HG02884 (cell line): Measurements from ENCODE around the gene UNC5B.
"Not testable (repeated sequence)": the region's sequence is repeated elsewhere in the genome, so short reads cannot be mapped to it uniquely, and the experiment has no call there.

Source experiments
- ATAC-seq: cut with Tn5 transposase; IDR thresholded peaks from one replicate; pipeline ENCODE4 v1.9.1; 2021; ENCODE audit warnings: mild to moderate bottlenecking, moderate library complexity; ENCODE audit not compliant: unreplicated experiment

Gene UNC5B

DNA sequence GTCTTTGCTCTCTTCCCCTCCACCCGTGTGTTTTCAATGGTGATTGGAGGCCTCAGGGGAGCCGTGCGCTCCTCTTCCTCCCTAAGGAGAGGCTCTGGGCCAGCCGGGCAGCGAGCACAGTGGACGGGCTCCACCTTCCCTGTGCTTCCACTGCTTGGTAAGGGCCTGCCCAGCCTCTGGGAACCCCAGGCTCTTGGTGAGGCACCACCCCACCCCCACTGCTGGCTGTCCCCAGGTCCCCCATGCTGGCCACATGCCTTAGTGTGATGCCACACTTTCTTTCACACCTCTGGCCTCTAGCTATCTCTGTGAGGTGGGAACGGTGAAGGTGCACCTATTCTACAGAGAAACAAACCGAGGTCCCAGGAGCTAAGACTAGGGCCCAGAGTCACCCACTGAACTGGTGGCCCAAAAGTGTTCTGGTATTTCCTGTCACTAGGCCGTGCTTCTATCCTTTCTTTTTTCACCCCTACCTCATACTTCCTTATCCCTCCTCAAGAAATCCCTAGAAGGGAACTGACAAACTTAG is 53.3 kb downstream of the UNC5B start:
- no peak for ATAC-seq

DNA sequence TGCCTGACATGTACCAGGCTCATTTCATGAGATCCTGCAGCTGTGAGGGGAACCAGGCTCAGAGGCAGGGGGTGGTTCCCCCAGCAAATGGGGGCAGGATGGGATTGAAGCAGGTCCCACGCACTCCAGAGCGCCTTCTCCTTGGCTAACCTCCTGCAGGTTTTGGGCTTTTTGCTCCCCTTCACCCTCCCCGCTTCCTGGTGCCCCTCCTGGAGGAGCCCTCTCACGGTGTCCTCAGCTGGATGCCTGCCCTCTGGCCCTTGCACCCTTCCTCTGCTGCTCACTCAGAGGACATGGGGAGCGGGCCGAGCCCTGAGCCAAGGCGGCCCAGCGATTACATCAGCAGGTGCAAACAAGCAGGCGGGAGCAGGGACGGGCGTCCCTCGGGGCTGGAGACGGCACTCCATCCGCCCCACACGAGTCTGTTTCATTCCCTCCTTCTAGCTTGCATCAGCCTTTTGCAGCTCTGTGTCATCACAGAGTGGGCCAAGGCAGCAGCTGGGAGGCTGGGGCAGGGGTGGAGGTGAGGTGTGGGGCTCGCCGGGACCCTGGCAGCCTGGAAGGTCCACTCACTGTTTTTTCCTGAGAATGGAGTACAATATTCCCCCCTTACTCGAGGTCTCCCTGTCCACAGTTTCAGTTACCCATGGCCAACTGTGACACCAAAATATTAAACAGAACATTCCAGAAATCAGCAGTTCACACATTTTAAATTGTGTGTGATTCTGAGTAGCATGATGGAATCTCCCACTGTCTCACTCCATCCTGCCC is 54.0 kb downstream of the UNC5B start:
- no peak for ATAC-seq

DNA sequence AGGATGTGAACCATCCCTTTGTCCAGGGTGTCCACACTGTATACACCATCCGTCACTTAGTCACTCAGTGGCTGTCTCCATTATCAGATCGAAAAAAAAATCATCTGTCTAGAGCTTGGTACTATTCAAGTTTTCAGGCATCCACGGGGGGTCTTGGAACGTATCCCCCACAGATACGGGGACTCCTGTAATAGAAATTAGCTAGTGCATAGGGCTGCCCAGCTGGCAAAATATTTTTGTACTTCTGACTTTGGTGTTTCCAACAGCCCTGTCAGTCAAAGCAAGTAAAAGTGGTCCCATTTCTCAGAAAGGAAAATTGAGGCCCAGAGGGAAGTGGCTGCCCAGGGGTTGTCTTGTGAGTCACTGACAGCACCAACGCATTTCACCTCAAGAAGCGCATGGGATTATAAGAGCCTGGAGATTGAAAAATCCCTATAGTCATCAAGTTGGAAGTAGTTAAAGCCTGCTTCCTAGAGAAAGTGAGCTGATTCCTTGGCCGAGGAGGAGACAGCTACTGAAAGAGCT is 54.6 kb downstream of the UNC5B start:
- no peak for ATAC-seq

DNA sequence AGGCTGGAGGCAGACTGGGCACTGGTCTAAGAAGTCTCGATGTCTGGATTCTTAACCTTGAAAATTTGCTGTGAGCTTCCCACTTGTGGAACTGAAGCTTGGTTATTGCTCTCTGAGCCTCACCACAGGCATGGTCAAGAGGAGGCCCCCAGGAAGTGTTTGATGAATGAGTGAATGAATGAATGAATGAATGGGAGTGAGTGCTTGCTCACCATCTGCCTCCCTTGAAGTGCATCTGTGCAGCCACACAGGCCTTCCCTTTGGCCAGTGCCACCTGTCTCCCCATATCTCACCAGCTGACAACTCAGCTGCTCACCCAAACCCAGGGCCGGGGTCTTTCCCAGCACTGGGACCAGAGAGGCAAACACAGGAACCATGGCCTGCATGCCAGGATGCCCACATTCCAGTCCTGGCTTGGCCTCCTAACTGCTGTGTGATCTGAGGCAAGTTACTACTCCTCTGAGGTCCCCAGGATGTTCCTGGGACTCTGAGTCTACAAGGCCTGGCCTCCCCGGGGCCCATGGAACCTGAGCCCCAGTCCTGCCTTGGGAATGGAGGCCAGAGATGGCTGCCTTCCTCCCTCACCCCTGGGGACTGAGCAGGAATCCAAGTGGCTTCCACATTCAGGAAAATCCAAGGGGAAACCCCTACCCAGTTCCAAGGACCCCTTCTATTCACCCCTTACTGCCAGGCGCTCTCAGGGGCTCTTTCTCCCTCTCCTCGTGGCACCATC is 55.3 kb downstream of the UNC5B start:
- no peak for ATAC-seq

DNA sequence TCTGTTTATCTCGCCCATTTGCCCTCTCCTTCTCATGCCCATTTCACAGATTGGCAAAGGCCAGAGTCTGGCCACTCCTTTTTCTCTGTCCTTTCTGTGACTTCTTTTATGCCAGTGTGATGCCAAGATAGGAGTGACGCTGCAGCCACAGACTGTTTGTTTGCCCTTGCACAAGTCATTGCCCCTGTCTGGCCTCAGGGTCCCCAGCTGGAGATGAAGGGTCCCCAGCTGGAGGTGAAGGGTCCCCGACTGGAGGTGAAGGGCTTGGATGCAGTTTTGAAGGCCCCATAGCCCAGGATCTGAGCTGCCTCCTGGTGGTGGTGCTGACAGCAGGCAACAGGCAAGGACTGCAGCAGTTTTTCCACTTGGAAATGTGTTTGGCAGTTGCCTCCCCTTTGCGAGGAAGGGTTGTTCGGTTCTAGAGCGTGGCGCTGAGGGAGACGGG is 55.9 kb downstream of the UNC5B start:
- ATAC-seq: no peak

DNA sequence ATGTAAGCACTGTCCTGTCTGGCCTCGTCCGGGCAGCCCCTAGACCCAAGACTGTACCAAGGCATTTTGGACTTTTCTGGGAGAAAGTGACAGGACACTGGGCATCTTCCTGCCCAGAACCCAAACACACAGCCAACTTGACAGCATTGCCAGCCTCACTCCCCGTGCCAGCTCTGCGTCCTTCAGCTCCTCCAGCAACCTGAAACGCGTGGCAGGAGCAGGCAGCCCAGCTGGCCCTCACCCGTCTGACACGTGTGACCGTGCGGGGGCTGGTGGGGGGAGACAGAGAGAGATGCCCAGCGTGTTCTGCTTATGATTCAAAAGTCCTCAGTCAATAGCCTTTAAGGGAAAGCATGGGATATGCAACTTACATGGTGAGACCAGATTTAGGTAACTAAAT is 56.4 kb downstream of the UNC5B start:
- no peak for ATAC-seq

DNA sequence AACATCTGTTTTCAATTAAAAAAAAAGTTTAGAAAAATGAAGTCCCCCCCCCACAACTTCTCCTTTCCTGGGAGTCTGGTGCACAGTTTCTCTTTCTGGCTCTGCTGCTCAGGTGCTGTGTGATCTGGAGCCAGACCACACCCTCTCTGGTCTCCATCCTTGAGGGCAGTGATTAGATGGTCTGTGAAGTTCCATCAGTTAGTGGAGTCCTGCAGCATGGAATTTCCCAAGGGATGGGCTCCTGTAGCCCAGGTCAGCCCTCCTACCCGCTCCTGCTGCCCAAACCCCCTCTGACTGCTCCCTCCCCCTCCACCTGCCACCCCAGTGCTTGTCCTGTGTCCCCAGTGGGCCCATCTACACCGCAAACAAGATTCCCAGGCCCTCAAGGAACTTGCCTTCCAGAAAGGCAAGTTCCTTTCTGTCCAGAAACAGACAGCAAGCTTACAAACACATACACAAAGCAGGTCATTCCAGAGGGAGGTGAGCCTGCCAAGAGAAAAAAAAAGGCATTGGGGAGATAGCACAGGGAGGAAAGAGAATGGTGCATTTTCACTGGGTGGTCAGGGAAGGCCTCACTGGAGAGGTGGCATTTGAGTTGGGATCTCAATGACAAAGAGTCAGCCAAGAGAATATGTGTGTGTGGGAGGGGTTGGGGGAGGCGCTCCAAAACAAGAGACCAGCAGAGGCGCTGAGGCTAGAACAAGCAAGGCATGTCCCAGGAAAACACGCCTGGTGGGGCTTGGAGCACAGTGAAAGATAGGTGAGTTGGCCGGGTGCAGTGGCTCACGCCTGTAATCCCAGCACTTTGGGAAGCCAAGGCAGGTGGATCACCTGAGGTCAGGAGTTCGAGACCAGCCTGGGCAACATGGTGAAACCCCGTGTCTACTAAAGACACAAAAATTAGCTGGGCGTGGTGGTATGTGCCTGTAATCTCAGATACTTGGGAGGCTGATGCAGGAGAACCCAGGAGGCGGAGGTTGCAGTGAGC is 57.2 kb downstream of the UNC5B start:
- no peak for ATAC-seq

DNA sequence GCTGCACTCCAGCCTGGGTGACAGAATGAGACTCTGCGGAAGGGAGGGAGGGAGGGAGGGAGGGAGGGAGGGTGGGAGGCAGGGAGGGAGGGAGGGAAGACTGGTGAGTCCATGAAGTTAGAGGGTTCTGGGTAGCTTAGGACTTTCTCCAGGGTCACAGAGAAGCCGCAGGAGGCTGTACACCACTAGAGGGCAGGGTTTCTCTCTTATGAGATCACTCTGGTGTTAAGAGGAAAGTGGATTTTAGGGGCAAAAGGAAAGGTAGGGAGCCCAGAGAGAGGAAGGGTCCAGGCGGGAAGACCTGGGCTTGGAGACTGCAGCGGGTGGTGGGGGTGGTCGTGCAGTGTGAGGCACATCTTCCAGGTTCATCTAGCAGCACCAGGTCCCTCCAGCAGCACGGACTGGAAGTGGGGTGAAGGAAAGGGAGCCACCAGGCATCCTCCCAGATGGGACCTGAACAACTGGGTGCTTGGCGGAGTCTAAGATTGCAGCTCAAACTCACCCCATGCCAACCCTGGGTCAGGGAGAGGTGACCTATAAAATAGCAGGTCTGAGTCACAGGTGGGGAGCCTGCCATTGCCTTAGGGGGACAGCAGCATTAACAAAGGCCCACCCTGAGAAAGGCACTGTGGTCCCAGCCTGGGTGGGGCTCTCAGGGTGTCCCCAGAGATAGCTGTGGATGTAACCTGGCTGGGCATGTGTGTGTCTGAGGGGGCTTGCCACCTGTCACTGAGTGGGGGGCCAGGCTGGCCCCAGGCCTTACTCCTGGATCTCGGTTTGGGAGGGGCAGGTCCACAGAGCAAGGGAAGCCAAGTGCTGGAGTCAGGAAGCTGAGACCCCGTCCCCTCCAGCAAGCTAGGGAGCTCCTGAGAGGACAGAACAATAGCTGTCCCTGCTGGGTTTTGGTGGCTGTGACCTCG is 58.2 kb downstream of the UNC5B start:
- no peak for ATAC-seq

DNA sequence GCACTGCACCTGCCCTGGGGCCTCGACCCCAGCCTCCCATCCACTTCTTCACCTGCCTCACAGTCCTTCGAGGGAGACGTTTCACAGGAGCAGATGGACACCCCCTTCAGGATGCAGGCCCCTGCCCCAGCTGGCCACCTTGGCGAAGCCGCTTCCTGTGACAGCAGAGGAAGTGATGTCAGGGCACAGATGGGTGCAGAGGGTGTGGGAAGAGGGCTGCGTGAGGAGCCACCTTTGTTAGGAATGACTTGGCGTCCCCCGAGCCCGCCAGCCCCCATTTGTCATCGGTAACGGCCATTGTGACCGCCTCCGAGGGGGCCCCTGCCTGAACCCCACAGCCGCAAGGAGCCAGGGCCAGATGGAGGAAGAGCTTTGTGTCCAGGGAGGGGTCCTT is 59.3 kb downstream of the UNC5B start:
- no peak for ATAC-seq

DNA sequence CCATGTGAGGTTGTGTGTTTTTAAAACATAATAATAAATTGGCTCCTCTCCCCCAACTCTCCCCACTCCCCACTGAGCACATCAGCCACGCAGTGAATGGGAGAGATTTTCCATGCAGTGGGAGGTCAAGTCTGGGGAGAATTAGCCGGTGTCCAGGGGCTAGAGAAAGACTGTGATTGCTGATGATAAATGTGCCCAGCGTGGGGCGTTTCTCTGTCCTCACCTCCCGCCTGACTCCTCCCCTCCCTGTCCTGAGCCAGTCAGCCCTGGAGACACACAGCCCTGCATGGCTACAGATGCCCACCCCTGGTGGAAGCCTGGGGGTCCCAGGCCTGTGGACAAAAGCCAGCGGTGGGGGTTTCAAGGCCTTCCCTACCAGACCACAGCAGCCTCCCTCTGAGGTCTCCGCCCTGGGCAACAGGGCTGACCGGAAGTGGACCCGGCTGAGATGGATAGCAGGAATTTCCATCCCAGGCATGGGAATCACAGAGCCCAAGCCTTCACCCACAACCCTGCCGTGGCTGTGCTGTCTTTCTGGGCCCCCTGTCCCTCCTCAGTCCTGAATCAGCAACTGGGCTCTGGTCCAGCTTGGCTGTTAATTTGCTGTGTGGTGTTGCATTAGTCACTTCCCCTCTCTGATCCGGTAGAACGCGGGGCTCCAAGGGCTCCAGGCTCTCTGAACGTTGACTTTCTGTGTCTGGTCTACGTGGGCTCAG is 59.8 kb downstream of the UNC5B start:
- no peak for ATAC-seq

DNA sequence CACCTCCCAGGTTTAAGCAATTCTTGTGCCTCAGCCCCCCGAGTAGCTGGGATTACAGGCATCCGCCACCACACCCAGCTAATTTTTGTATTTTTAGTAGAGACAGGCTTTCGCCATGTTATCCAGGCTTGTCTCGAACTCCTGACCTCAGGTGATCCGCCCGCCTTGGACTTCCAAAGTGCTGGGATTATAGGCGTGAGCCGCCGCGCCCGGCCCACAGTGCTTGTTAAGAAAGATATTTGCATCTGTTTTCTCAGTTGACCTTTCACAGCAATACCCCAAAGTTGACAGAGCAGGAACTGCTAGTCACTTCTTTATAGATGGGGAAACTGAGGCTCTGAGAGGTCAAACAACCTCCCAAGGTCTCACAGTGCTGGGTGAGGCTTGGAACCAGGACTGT is 60.6 kb downstream of the UNC5B start:
- ATAC-seq: not testable (repeated sequence)

DNA sequence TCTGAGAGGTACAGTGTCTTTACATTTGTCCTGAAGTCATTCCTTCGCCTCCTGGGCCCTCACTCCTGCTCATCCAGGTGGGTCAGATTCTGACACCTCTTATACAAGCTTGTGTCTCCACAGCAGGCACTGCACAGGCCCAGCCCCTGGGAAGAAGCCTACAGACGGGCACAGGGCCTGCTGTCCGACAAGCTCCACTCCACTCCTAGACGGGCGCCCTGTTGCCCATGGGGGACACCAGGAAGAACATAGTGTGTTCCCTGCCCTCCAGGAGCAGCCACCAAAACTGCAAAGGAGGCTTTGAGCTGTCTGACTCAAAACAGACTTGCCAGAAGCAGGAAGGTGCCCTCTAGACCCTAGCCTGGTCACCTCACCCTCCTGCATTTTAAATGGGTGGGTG is 61.1 kb downstream of the UNC5B start:
- ATAC-seq: no peak

DNA sequence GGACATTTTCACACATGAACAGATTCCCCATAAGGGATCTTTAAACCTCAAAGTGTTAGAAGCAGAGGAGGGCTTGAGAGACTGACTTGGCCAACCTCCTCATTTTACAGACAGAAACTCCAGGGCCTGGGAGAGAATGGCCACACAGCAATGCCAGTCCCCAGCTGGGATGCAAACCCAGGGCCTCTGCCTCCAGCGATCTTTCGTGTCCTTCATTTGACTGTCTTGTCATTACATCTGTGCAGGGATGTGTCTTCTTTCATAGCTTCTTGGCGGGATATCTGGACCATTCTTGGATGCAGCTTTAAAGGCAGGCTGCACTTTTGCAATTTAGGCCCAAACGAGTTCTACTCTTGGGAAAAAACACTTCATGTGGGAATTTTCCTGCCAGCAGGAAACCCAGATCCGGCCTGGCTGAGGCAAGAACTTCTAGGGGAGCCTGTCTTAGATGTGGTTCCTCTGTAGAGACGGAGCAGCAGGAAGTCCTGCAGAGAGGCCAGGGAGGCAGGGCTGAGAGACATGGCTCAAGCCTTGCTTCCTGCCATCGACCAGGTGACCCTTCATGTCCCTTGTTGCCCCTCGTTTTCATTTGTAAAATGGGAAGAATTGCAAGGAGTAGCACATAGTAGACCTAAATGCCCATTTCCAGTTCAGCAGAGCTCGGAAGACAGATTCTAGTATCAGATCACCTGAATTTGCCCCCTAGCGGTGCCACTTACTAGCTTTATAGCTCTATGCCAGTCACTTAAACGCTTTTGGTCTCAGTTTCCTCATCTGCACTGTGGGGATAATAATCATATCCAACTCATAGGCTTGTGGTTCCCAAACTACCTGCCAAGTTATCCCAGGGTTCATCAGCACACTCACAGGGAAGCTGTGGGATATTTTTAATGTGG is 62.8 kb downstream of the UNC5B start:
- no peak for ATAC-seq

DNA sequence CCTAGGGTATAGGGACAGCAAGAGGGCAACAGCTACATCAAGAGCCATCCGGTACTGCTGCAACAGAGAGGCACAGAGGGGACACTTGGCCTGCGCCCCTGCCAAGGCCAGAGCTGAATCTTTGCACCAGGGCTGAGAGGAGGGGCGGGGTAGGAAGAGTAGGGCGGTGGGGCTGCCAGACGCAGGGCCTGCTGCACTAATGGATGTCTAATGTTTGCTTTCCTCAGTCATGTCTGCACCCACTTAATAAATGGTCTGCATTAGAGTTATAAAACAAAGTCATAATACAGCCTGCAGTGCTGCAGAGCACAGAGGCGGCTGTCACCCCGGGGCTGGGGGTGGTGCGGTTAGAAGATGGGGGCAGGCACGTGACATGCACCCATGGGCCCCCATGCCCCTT is 64.5 kb downstream of the UNC5B start:
- no peak for ATAC-seq

DNA sequence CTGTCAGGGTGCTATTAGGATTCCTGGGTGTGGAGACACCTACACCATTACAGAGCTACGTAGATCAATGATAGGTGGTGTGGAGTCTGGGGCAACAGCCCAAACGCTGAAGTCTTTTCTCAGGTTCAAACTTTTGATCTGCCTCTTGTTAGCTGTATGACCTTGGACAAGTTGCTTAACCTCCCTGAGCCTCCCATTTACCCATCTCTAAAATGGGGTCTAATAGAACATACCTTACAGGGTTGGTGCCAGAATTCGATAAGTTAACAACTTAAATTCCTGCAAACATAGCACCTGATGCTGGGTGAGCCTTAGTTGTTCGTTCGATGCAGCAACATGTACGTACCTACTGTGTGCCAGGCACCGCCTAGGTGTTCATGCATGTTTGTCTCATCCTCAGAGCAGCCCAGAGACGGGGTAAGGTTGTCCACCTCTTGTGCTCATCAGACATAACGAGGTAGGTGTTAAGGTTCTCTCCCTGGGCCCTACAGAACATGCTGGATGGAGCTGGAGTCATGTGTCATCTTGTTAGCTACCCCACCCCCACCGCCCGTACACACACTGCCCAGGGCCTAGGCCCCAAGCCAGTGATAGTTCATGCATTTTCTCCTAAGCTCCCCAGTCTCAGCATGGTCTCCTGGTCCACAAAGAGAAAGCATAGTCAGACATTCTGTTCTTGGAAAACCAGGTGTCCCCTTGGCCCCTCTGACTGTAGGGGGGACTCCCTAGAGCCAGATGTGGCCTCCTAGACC is 65.7 kb downstream of the UNC5B start:
- ATAC-seq: no peak

DNA sequence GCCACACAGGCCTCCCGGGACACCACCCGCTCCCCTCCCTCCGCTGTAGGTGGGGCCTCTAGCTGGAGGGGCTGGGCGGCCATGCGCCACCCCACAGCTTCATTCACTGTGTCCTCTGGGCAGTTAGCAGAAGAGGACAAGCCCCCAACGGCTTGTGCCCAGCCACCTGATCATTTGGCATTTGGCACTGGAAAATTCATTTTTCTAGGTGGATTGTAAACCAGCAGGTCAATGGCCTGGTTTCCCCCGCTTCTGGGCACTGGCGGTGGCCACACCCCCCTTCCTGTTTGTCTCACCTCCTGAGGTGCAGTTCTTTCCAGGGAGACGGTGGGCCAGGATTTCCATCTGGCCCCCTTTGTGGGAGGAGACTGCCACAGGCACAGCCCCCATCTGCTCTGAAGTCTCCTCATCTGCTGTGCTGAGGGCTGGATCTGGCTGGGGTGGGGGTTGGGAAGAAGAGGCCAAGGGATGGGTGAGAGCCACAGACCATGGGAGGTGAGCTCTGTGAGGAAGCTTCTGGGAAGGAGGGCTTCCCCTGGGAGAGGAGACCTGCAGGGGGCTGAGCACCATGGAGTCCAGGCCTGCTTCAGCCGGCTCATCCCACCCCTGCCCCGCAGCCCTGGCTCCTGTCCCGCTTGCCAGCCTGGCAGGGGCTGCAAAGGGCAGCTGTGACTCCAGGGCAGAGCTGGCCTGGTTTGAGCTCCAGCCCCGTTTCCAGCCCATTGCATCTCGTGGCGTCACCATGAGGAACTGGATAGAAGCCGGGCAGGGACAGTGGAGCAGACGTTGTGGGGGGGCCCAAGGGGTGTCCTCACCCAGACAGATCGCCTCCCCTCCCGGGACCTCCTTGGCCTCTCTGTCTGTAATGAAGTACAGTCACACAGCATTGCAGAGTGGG is 66.6 kb downstream of the UNC5B start:
- no peak for ATAC-seq
